ENCODE data around the gene PHRF1.

- TF ChIP-seq CTCF (IDR thresholded peaks at IDR 0.05; ENCODE audit: poor library complexity) = no peak
- no peak for TF ChIP-seq EZH2 (IDR thresholded peaks at IDR 0.05; ENCODE audit: borderline replicate concordance)
Observed at GRCh38 chr11:559020-559620, 17.1 kb upstream of the PHRF1 start.

Data from hepatocyte (in vitro differentiated cells).